ENCODE data around the gene IQSEC2. TPM values are rescaled to one million over a fixed set of nuclear protein-coding genes. Genes with fewer than 3 reads are reported as not detected.

The IQSEC2 gene
- total RNA-seq, 1 donor from 2014 or later: 18.1 TPM

DNA sequence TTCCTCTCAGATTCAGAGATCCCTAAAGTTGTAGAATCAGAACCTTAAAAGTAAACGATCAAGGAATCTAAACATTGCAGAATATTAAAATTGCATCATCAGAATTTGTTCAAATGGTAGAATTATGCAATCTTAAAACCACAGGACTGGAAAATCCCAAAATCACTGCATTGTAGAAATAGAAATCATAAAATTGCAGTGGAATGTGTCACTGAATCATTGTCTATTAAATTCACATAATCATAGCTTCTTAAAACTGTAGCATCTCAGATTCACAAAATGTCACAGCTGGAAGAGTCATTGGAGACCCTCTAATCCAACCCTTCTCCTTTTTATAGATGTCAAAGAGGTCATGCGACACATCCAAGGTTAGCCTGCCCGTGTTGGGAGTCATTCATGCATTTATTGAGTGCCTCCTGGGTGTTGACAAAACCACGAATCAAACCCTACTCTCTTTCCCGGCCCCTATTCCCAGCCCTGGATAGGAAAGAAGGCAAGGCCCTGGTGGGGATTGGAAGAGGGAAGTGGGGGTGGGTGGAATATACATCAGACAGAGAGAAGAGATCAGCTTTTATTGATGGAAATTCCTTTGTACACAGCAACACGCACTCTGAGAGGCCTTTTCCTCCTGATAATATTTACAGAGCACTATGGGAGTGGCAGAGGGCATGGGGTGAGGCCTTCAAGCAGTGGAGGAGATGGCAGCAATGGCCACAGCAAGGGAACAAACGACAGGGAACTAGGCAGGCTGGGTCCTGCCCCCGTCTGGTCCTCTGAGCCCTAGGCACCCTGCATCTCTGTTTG, 15.4 kb downstream of the IQSEC2 start:
- TF ChIP-seq, protein P1, sequence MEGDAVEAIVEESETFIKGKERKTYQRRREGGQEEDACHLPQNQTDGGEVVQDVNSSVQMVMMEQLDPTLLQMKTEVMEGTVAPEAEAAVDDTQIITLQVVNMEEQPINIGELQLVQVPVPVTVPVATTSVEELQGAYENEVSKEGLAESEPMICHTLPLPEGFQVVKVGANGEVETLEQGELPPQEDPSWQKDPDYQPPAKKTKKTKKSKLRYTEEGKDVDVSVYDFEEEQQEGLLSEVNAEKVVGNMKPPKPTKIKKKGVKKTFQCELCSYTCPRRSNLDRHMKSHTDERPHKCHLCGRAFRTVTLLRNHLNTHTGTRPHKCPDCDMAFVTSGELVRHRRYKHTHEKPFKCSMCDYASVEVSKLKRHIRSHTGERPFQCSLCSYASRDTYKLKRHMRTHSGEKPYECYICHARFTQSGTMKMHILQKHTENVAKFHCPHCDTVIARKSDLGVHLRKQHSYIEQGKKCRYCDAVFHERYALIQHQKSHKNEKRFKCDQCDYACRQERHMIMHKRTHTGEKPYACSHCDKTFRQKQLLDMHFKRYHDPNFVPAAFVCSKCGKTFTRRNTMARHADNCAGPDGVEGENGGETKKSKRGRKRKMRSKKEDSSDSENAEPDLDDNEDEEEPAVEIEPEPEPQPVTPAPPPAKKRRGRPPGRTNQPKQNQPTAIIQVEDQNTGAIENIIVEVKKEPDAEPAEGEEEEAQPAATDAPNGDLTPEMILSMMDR (IDR thresholded peaks at IDR 0.05; ENCODE audit: unreplicated experiment): no peak
- peaks cover 2% of the 10 kb centered on the region for H3K36me3 Mint-ChIP-seq (ENCODE audit: insufficient read depth)
- H3K27me3 Mint-ChIP-seq: no peaks in the 10 kb centered on the region
- no peak overlapping the region for H3K27ac Mint-ChIP-seq
- no peak for DNase-seq (ENCODE audit: low spot score, unreplicated experiment)
- no peak overlapping the region for H3K4me3 Mint-ChIP-seq (ENCODE audit: low read depth)
- peaks cover 11% of the 10 kb centered on the region for H3K4me1 Mint-ChIP-seq (ENCODE audit: low read depth)
- peaks cover 26% of the 10 kb centered on the region for H3K9me3 Mint-ChIP-seq (ENCODE audit: low read depth)

DNA sequence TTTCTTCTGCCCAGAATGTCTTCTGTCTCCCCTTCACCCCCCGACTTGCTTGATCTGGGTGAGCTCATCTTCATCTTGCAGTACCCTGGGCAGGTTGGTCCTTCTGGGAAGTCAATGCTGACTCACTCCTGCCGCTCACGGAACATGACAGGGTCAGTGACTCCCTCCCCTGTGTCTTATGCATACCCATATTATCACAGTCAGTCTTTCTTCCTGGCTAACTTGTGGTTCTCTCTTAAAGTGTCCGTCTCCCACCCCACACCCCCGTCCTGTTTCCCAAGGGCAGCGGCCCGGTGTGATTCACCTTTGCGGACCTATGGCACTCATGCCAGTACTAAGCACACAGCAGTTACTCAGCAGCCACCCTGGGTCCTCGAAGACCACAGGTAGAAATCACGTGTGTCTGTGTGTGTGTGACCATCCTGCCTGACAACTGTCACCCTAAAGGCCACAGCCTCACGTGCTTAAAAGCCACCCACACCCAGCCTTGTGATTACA, 17.7 kb downstream of the IQSEC2 start:
- Mint-ChIP-seq H3K4me3 (ENCODE audit: low read depth) (no peak overlapping the region), H3K9me3 (ENCODE audit: low read depth) (peaks cover 30% of the 10 kb centered on the region), H3K36me3 (ENCODE audit: insufficient read depth) (peaks cover 2% of the 10 kb centered on the region), H3K27ac (no peak overlapping the region), H3K4me1 (ENCODE audit: low read depth) (peaks cover 11% of the 10 kb centered on the region), H3K27me3 (no peaks in the 10 kb centered on the region)
- DNase-seq (ENCODE audit: low spot score, unreplicated experiment): no peak
- TF ChIP-seq, protein P1 (IDR thresholded peaks at IDR 0.05; ENCODE audit: unreplicated experiment): no peak

DNA sequence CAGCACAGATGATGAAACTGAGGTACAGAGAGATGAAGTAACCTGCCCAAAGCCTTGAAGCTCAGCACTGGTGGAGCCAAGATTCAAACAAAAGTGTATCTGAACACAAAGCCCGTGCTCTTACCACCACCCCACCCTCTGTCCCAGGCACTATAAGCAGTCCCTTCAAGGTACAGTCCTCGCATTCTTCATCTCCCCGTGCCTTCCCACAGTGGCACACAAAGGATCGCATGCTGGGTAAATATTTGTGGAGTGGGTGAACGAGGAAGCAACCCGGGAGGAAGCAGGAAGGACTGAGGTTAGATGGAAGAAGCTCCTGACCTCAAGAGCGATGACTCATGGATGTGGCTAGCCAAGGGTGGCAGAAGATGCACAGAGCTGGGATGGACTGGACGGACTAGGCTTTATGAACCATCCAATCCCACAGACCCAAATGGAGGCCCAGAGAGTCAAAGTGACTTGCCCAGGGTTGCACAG, 18.4 kb downstream of the IQSEC2 start:
- peaks cover 2% of the 10 kb centered on the region for H3K36me3 Mint-ChIP-seq (ENCODE audit: insufficient read depth)
- no peaks in the 10 kb centered on the region for H3K27me3 Mint-ChIP-seq
- H3K9me3 Mint-ChIP-seq (ENCODE audit: low read depth): peaks cover 32% of the 10 kb centered on the region
- no peak for DNase-seq (ENCODE audit: low spot score, unreplicated experiment)
- H3K27ac Mint-ChIP-seq: no peak overlapping the region
- peaks cover 11% of the 10 kb centered on the region for H3K4me1 Mint-ChIP-seq (ENCODE audit: low read depth)
- TF ChIP-seq, protein P1 (IDR thresholded peaks at IDR 0.05; ENCODE audit: unreplicated experiment): no peak
- no peak overlapping the region for H3K4me3 Mint-ChIP-seq (ENCODE audit: low read depth)

DNA sequence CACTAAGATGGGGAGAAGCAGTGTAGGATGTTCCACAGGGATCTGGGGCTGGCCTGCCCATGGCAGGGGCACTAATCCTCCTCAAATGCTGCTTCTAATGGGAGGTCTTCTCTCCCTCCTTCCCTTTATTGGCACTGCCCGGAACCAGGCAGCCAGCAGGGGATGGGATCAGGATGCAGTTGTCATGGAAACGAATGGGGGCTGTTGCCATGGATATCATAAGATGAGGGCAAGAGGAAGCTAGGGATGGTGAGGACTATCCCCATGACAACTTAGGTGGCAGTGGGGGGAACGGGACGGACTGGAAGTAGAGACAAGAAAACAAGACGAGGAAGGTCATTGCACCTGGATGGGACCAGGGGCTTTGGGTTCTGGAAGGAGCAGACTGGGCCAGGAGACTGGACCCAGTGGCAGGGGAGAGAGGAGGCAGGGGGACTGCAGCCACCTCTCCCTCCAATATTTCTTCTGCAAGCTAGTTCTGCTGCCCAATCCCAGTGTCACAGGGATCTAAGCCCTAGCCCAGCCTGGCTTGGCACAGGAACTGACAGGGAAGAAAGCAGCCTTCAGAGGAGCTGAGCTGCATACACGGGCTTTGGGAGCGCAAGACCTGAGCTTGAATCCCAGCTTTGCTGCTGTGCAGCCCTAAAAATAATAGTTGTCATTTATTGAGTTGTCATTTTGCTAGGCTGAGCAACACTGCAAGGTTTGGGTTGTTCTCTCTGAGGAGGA, 19.0 kb downstream of the IQSEC2 start:
- TF ChIP-seq, protein P1 (IDR thresholded peaks at IDR 0.05; ENCODE audit: unreplicated experiment): no peak

DNA sequence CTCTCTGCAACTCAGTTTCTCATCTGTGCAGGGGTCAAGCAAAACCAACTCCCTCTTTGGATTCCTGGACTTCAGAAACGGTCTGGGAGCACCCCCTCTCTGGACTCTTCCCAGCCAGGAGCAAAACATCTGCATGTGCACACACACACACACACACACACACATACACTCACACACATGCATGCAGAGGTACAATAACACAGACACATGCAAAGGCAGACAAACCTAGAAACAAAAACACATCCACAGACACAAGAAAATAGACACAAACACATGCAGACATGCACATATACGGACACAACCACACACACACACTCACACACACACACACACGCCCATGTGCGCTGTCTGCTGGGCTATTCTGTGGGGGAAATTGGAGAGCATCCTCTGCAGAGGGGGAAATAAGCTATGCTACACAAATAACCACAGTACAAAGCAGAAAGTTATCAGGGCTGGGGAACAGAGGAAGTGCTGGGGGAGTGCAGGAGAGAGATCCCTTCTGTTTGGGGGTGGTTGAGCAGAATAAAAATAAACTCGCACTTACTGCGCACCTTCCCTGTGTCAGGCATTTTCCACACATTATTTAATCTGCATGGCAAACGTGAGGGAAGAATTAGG, 19.9 kb downstream of the IQSEC2 start:
- Mint-ChIP-seq H3K36me3 (ENCODE audit: insufficient read depth) (peaks cover 2% of the 10 kb centered on the region), H3K27me3 (no peaks in the 10 kb centered on the region), H3K27ac (no peak overlapping the region), H3K4me3 (ENCODE audit: low read depth) (no peak overlapping the region), H3K9me3 (ENCODE audit: low read depth) (peaks cover 38% of the 10 kb centered on the region), H3K4me1 (ENCODE audit: low read depth) (peaks cover 11% of the 10 kb centered on the region)
- TF ChIP-seq, protein P1 (IDR thresholded peaks at IDR 0.05; ENCODE audit: unreplicated experiment): no peak
- no peak for DNase-seq (ENCODE audit: low spot score, unreplicated experiment)

More for the DNA sequence above, 19.0 kb downstream of the IQSEC2 start:
- no peak for DNase-seq (ENCODE audit: low spot score, unreplicated experiment)
- Mint-ChIP-seq H3K36me3 (ENCODE audit: insufficient read depth) (peaks cover 2% of the 10 kb centered on the region), H3K4me3 (ENCODE audit: low read depth) (no peak overlapping the region), H3K4me1 (ENCODE audit: low read depth) (peaks cover 11% of the 10 kb centered on the region), H3K27me3 (no peaks in the 10 kb centered on the region), H3K27ac (no peak overlapping the region), H3K9me3 (ENCODE audit: low read depth) (peaks cover 38% of the 10 kb centered on the region)
